CD4-positive, CD25-positive, alpha-beta regulatory T cell (primary cell): ENCODE results near the gene TWIST2. TPM values are rescaled to one million over a fixed set of nuclear protein-coding genes. Genes with fewer than 3 reads are reported as not detected.

Experiments
- ATAC-seq, 2 donors: fragments of 150-1000 bp; cut with Tn5 transposase; one replicate each; pipeline ENCODE4 v1.10.0; 2021; ENCODE audit warnings: low read depth in 2 of 2, moderate number of reproducible peaks in 2 of 2, moderate library complexity in 1 of 2
- DNase-seq, 3 donors: peaks; one replicate each; pipeline versions ENCODE4 v3.0.0 to v3.0.0-alpha.2; 2012 to 2022; ENCODE audit warnings: mixed read lengths in 1 of 3
- H3K27ac ChIP-seq: one replicate; pipeline ENCODE4 v1.7.0; 2013; ENCODE audit warnings: mild to moderate bottlenecking, low read length; ENCODE audit not compliant: insufficient read depth, poor library complexity, severe bottlenecking
- H3K27me3 ChIP-seq: one replicate; pipeline ENCODE4 v1.7.0; 2013; ENCODE audit warnings: low read length; ENCODE audit not compliant: control insufficient read depth, insufficient read depth
- H3K36me3 ChIP-seq: one replicate; pipeline ENCODE4 v1.7.0; 2013; ENCODE audit warnings: mild to moderate bottlenecking, low read length, moderate library complexity; ENCODE audit not compliant: control insufficient read depth, insufficient read depth
- H3K4me1 ChIP-seq: 2 replicates; pipeline ENCODE4 v1.7.0; 2013; ENCODE audit warnings: mild to moderate bottlenecking, low read length; ENCODE audit not compliant: insufficient read depth, control insufficient read depth, poor library complexity, severe bottlenecking
- H3K4me3 ChIP-seq: one replicate; pipeline ENCODE4 v1.7.0; 2013; ENCODE audit warnings: low read depth, mild to moderate bottlenecking, low read length, moderate library complexity
- H3K9me3 ChIP-seq, 2 experiments: 1 replicate in 1 of 2; 2 replicates in 1 of 2; pipeline ENCODE4 v1.7.0; 2013; ENCODE audit warnings: low read length in 2 of 2, mild to moderate bottlenecking in 1 of 2, moderate library complexity in 1 of 2; ENCODE audit not compliant: control insufficient read depth in 2 of 2
- H3K27ac Mint-ChIP-seq, 3 donors: one replicate each; pipeline ENCODE4 v1.8.0; 2020 to 2022; ENCODE audit warnings: mild to moderate bottlenecking in 3 of 3, mixed read lengths in 3 of 3, moderate library complexity in 2 of 3
- H3K27me3 Mint-ChIP-seq: one replicate; pipeline ENCODE4 v1.8.0; 2022; ENCODE audit warnings: mild to moderate bottlenecking, mixed read lengths
- H3K36me3 Mint-ChIP-seq: one replicate; pipeline ENCODE4 v1.8.0; 2020; ENCODE audit warnings: mixed read lengths
- H3K4me1 Mint-ChIP-seq, 4 donors: one replicate each; pipeline ENCODE4 v1.8.0; 2020 to 2022; ENCODE audit warnings: mixed read lengths in 4 of 4, mild to moderate bottlenecking in 1 of 4
- H3K4me3 Mint-ChIP-seq, 4 donors: one replicate each; pipeline ENCODE4 v1.8.0; 2020 to 2022; ENCODE audit warnings: mild to moderate bottlenecking in 4 of 4, mixed read lengths in 4 of 4, moderate library complexity in 3 of 4
- H3K9me3 Mint-ChIP-seq, 7 donors: one replicate each; pipeline ENCODE4 v1.8.0; 2020 to 2022; ENCODE audit warnings: mixed read lengths in 7 of 7, mild to moderate bottlenecking in 3 of 7, moderate library complexity in 2 of 7
- polyA plus RNA-seq, 4 donors: library from polyadenylated mRNA; unstranded; fragments of 300-500 nt; fragmentation: Illumina TruSeq; gene quantifications; one replicate each; pipeline ENCODE4 v1.2.3, GENCODE V29; 2021
- total RNA-seq: library from RNA; stranded (reverse); gene quantifications from one replicate; pipeline ENCODE4 v1.2.3, GENCODE V29; 2022

TWIST2 gene
- total RNA-seq (not detected), polyA plus RNA-seq (not detected)

DNA sequence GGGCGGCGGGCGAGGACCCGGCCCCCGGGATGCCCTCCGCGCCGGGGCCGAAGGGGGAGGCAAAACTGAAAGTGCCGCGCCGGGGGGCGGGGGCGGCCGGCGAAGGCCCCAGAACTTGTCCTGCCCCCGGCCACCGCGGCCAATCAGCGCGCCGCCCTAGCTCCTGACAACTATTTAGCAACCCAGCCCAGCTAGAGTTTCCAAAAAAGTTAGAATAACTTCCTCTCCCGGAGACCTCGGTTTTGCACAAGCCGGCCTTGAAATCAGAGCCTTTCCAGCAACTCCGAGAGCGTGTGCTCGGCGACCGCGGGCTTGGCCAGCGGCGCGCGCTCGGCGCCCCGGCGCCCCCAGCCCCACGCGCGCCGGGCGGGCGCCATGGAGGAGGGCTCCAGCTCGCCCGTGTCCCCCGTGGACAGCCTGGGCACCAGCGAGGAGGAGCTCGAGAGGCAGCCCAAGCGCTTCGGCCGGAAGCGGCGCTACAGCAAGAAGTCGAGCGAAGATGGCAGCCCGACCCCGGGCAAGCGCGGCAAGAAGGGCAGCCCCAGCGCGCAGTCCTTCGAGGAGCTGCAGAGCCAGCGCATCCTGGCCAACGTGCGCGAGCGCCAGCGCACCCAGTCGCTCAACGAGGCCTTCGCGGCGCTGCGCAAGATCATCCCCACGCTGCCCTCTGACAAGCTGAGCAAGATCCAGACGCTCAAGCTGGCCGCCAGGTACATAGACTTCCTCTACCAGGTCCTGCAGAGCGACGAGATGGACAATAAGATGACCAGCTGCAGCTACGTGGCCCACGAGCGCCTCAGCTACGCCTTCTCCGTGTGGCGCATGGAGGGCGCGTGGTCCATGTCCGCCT, at the start of gene TWIST2:
Gene TWIST2, plus strand, starts transcription at position 245 of the 850 bp plus-strand sequence. Its CDS starts 131 bp downstream, at position 376.
- Mint-ChIP-seq H3K36me3 (no peaks in the 10 kb centered on the region), H3K27ac (no peak within 1 kb of the TSS), H3K4me1 (no peaks in the 10 kb centered on the region), H3K9me3 (no peaks in the 10 kb centered on the region), H3K4me3 (no peak within 1 kb of the TSS), H3K27me3 (peaks cover 57% of the 10 kb centered on the region)
- peak in 1 of 3 donors; percentile 7 for DNase-seq
- no peak within 1 kb of the TSS for H3K27ac ChIP-seq
- peaks cover 28% of the 10 kb centered on the region for H3K27me3 ChIP-seq
- no peaks in the 10 kb centered on the region for H3K4me1 ChIP-seq
- H3K9me3 ChIP-seq, result no peaks in the 10 kb centered on the region
- ATAC-seq, result no peak
- no peak within 1 kb of the TSS for H3K4me3 ChIP-seq
- no peaks in the 10 kb centered on the region for H3K36me3 ChIP-seq

DNA sequence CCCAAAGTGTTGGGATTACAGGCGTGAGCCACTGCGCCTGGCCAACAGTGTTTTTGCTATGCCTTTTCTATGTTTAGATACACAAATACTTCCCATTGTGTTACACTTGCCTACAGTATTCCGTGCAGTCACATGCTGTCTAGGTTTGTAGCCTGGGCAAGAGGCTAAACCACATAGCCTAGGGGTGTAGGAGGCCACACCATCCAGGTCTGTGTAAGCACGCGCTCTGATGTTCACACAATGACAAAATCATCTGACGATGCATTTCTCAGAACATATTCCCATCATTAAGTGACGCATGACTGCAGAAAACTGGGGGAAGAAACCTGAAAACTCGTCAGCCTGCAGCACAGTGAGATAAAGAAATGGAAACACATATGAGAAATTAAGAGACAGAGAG, 46.1 kb upstream of the TWIST2 start:
- Mint-ChIP-seq H3K9me3 (peaks cover 0 to 2% (median 0%) of the 10 kb centered on the region in 7 donors), H3K27me3 (no peaks in the 10 kb centered on the region)
- no peak for ATAC-seq

DNA sequence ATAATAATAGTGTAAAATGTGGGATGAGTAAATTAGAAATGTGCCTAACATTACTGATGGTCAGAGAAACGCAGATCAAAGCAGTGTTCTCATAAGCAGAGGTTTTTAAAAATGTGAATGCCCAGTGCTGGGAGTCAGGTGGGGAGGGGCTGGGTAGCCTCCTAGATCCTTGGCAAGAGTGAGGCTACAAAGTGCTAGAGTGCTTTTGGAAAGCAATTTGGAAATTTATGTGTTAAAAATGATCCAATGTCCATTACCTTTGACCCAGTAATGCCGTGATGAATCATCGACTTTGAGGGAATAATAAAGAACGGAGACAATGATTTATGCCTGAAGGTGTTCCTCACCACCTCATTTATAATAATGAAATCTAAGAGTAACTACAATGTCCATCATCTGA, 44.9 kb upstream of the TWIST2 start:
- H3K27me3 Mint-ChIP-seq, result no peaks in the 10 kb centered on the region
- H3K36me3 ChIP-seq, result no peaks in the 10 kb centered on the region
- H3K4me3 ChIP-seq, result no peak overlapping the region
- no peaks in the 10 kb centered on the region for H3K4me1 ChIP-seq
- DNase-seq (no peak), ATAC-seq (no peak)
- H3K4me3 Mint-ChIP-seq, result no peak overlapping the region
- no peak overlapping the region for H3K27ac Mint-ChIP-seq
- peaks cover 0 to 2% (median 0%) of the 10 kb centered on the region in 7 donors for H3K9me3 Mint-ChIP-seq
- H3K27me3 ChIP-seq, result no peaks in the 10 kb centered on the region
- no peaks in the 10 kb centered on the region for H3K9me3 ChIP-seq
- no peaks in the 10 kb centered on the region for H3K36me3 Mint-ChIP-seq
- H3K27ac ChIP-seq, result no peak overlapping the region
- no peaks in the 10 kb centered on the region for H3K4me1 Mint-ChIP-seq

More for the DNA sequence above, 46.1 kb upstream of the TWIST2 start:
- H3K36me3 Mint-ChIP-seq, result no peaks in the 10 kb centered on the region
- Histone ChIP-seq H3K9me3 (no peaks in the 10 kb centered on the region), H3K4me1 (no peaks in the 10 kb centered on the region), H3K27ac (no peak overlapping the region), H3K36me3 (no peaks in the 10 kb centered on the region), H3K27me3 (no peaks in the 10 kb centered on the region), H3K4me3 (no peak overlapping the region)
- DNase-seq, result no peak
- no peak overlapping the region for H3K27ac Mint-ChIP-seq
- H3K4me1 Mint-ChIP-seq, result no peaks in the 10 kb centered on the region
- H3K4me3 Mint-ChIP-seq, result no peak overlapping the region

DNA sequence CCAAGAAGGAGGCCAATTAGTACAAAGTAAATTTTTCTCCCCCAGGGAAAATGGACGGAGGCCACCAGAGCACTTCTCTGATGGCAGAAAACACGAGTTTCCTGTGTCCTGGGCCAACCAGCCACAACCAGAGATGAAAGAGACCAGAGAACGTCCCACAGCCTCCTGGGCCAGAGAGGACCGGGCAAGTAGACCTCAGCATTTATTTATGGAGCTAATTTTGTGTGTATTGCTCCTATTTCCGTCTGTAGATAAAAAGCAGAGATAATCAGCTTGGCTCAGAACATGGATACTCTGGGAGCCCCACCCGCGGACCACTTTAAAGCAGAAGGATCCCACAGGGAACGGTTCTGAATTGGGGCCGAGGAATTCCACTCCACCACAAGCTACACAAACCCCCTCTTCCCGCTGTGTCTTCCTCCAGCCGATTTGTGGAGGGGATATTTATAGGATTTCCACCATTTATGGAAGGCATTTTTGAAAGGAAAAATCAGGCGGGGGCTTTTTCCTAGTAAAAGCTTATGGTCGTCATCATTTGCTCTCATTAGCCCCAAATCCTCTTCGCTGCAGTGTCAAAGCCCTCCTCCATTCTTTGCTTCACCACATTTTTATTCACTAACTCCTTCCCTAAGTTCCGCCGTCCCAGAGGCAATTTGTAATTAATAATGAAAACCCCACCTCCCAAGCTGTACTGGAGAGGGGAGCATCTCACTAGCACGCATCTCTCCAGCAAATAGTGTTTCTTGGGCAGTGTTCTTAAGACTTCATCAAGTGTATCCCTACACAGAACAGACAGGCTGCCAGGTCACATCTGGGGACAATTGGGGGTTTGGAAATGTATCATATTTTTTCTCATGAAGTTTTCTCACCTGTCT, 43.7 kb upstream of the TWIST2 start:
- Mint-ChIP-seq H3K36me3 (no peaks in the 10 kb centered on the region), H3K27ac (no peak overlapping the region), H3K4me3 (no peak overlapping the region), H3K4me1 (no peaks in the 10 kb centered on the region), H3K27me3 (no peaks in the 10 kb centered on the region), H3K9me3 (peaks cover 0 to 3% (median 0%) of the 10 kb centered on the region in 7 donors)
- Histone ChIP-seq H3K27ac (no peak overlapping the region), H3K27me3 (no peaks in the 10 kb centered on the region), H3K4me1 (no peaks in the 10 kb centered on the region), H3K4me3 (no peak overlapping the region), H3K9me3 (no peaks in the 10 kb centered on the region), H3K36me3 (no peaks in the 10 kb centered on the region)
- DNase-seq (no peak), ATAC-seq (no peak)

DNA sequence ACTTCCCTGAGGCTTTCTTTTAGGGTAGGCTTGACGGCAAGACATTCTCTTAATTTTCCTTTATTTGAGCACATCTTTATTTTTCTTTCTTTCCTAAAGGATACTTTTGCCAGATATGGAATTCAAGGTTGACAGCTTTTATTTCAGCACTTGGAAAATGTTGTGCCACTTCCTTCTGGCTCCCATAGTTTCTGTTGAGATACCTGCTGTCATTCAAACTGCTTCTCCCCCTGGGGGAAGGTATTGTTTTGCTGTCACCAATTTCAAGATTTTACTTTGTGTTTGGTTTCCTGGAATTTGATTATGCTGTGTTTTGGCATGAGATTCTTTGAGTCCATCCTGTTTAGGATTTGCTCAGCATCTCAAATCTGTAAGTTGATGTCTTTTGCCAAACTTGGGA, 39.1 kb upstream of the TWIST2 start:
- no peaks in the 10 kb centered on the region for H3K4me1 ChIP-seq
- no peak for ATAC-seq
- H3K27ac ChIP-seq, result no peak overlapping the region
- Mint-ChIP-seq H3K27me3 (peaks cover 5% of the 10 kb centered on the region), H3K4me3 (no peak overlapping the region), H3K27ac (no peak overlapping the region), H3K36me3 (no peaks in the 10 kb centered on the region), H3K4me1 (no peaks in the 10 kb centered on the region), H3K9me3 (peaks cover 0 to 5% (median 0%) of the 10 kb centered on the region in 7 donors)
- no peak for DNase-seq
- H3K9me3 ChIP-seq, result no peaks in the 10 kb centered on the region
- no peaks in the 10 kb centered on the region for H3K36me3 ChIP-seq
- H3K27me3 ChIP-seq, result no peaks in the 10 kb centered on the region
- no peak overlapping the region for H3K4me3 ChIP-seq

DNA sequence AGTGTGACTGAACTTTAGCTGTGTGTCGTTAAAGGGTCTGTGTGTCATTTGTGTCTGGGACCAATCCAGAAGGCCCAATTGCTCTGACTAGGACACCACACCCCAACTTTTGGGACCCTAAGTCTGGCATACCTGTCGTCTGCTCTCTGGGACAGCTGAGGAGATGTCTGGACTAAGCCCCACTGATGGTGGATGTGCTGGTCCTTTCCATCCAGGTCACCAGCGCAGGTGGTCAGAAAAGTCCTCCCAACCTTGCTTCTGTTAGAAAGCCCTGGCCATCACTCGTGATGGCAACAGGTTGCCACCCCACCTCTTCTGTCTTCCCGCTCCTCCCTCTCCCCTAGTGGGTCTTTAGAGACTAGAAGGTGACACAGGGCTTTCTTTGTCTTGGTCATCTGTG, 37.6 kb upstream of the TWIST2 start:
- no peak for DNase-seq

DNA sequence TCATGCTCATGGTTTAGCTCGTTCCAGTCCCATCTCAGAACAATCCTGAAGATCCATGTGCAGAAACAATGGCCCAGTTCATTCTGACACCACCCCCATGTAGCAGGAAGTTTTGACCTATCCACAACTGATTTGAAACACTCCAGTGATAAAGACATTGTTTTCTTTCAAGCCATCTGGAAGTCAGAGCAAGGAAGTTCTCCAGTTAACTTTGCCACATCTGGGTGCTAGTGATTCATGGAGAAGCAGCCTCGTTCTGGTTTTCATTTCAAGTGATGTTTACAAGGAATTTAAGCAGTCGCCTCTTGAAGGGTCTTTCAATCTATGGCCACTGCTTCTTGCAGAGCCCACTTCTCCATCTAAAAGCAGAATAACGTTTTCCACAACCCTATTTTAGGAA, 36.6 kb upstream of the TWIST2 start:
- H3K27ac Mint-ChIP-seq, result peak overlapping the region in 1 of 3 donors; percentile 9
- H3K27me3 Mint-ChIP-seq, result peaks cover 13% of the 10 kb centered on the region
- peaks cover 0 to 5% (median 0%) of the 10 kb centered on the region in 7 donors for H3K9me3 Mint-ChIP-seq
- Histone ChIP-seq H3K4me1 (no peaks in the 10 kb centered on the region), H3K9me3 (no peaks in the 10 kb centered on the region), H3K36me3 (no peaks in the 10 kb centered on the region), H3K4me3 (no peak overlapping the region), H3K27me3 (no peaks in the 10 kb centered on the region), H3K27ac (no peak overlapping the region)
- no peak for DNase-seq
- no peaks in the 10 kb centered on the region for H3K4me1 Mint-ChIP-seq
- ATAC-seq, result no peak
- no peaks in the 10 kb centered on the region for H3K36me3 Mint-ChIP-seq
- no peak overlapping the region for H3K4me3 Mint-ChIP-seq

More for the DNA sequence above, 37.6 kb upstream of the TWIST2 start:
- Histone ChIP-seq H3K9me3 (no peaks in the 10 kb centered on the region), H3K27me3 (no peaks in the 10 kb centered on the region), H3K4me3 (no peak overlapping the region), H3K36me3 (no peaks in the 10 kb centered on the region), H3K4me1 (no peaks in the 10 kb centered on the region), H3K27ac (no peak overlapping the region)
- peaks cover 0 to 5% (median 0%) of the 10 kb centered on the region in 7 donors for H3K9me3 Mint-ChIP-seq
- peak overlapping the region in 1 of 3 donors; percentile 9 for H3K27ac Mint-ChIP-seq
- H3K4me3 Mint-ChIP-seq, result no peak overlapping the region
- no peak for ATAC-seq
- H3K4me1 Mint-ChIP-seq, result no peaks in the 10 kb centered on the region
- peaks cover 10% of the 10 kb centered on the region for H3K27me3 Mint-ChIP-seq
- H3K36me3 Mint-ChIP-seq, result no peaks in the 10 kb centered on the region
